Transverse colon (tissue), 4 donors: ENCODE data around the gene DTX3. TPM values are rescaled to one million over a fixed set of nuclear protein-coding genes. Genes with fewer than 3 reads are reported as not detected.

Source experiments
- DNase-seq: peaks from one replicate; pipeline ENCODE4 v3.0.0-alpha.2; 2019
- H3K27ac ChIP-seq, 4 donors: fragments of 200-600 bp; sonication (generic); 2 replicates each; pipeline ENCODE4 v1.5.1; 2016 to 2018; ENCODE audit warnings: inconsistent platforms in 4 of 4
- H3K27me3 ChIP-seq: fragments of 200-600 bp; sonication (generic); 2 replicates; pipeline ENCODE4 v1.5.1; 2017; ENCODE audit warnings: inconsistent platforms
- H3K36me3 ChIP-seq, 4 donors: fragments of 200-600 bp; sonication (generic); 2 replicates each; pipeline ENCODE4 v1.5.1; 2017 to 2019; ENCODE audit warnings: inconsistent platforms in 4 of 4
- H3K4me1 ChIP-seq, 4 donors: fragments of 200-600 bp; sonication (generic); 2 replicates each; pipeline ENCODE4 v1.5.1; 2017 to 2020; ENCODE audit warnings: inconsistent platforms in 4 of 4
- H3K4me3 ChIP-seq, 4 donors: fragments of 200-600 bp; sonication (generic); 1 replicate in 1 of 4; 2 replicates in 3 of 4; pipeline versions ENCODE4 v1.5.1 to v1.6.1; 2017 to 2019; ENCODE audit warnings: inconsistent platforms in 4 of 4
- H3K9me3 ChIP-seq, 2 donors: fragments of 200-600 bp; sonication (generic); 2 replicates each; pipeline ENCODE4 v1.5.1; 2017 to 2019; ENCODE audit warnings: inconsistent platforms in 2 of 2
- CTCF ChIP-seq, 5 experiments: fragments of 200-600 bp in 3 of 5; fragments of 450-650 bp in 2 of 5; sonication (generic) in 3 of 5; IDR thresholded peaks; 1 replicate in 2 of 5; 2 replicates in 3 of 5; pipeline ENCODE4 v1.5.1; 2016 to 2017; ENCODE audit warnings: antibody characterized with exemption in 5 of 5, inconsistent platforms in 3 of 5, mild to moderate bottlenecking in 2 of 5, moderate library complexity in 1 of 5
- EP300 ChIP-seq: sonication (generic); formaldehyde crosslinking; IDR thresholded peaks from one replicate; pipeline ENCODE4 v1.6.1; 2017; ENCODE audit warnings: antibody characterized with exemption, low read depth
- POLR2A ChIP-seq: fragments of 450-650 bp; IDR thresholded peaks from one replicate; pipeline ENCODE4 v1.6.1; 2016; ENCODE audit warnings: antibody characterized with exemption, mild to moderate bottlenecking, moderate library complexity
- POLR2AphosphoS5 ChIP-seq, 3 donors: sonication (generic); formaldehyde crosslinking; IDR thresholded peaks; one replicate each; pipeline ENCODE4 v1.6.1; 2016; ENCODE audit warnings: antibody characterized with exemption in 3 of 3
- WGBS, 2 donors: methylation state at CpG; one replicate each; pipeline ENCODE4 v1.1.5; 2018; ENCODE audit warnings: low coverage in 1 of 2; 5-methylcytosine and 5-hydroxymethylcytosine counted together
- in situ Hi-C, 4 donors: fragments of 200-750 bp; cut with MboI; loops; one replicate each; pipeline versions ENCODE4 v1.15.0 to v1.15.1; 2017; ENCODE audit warnings: low sequenced_read_pairs in 3 of 4, low pct_ligation_motif_present in 1 of 4, low pct_unique_long_range_greater_than_20kb in 1 of 4
- intact Hi-C: fragments of 100-400 bp; cut with DNase I; formaldehyde crosslinking; loops from one replicate; pipeline ENCODE4 v1.15.1; 2023; ENCODE audit warnings: low total_unique reads
- total RNA-seq, 4 donors: library from RNA; depleted of rRNA; stranded (reverse); fragments of >200 nt; gene quantifications; one replicate each; pipeline ENCODE4 v1.1.0, GENCODE V29; 2016

Gene DTX3
- total RNA-seq, 4 donors from 2014 or later, result 8.0 to 10.9 (median 9.6) TPM

GRCh38 chr12:57626111-57626920, 21.7 kb downstream of the DTX3 start:
- Histone ChIP-seq H3K4me1 (peaks cover 0 to 15% (median 5%) of the 10 kb centered on the region in 4 donors), H3K27ac (no peak overlapping the region), H3K4me3 (no peak overlapping the region), H3K36me3 (no peaks in the 10 kb centered on the region), H3K27me3 (peaks cover 98% of the 10 kb centered on the region), H3K9me3 (no peaks in the 10 kb centered on the region)
- intact Hi-C loops (loop anchor here (2.0 kb wide), 1 partner anchor 46 kb away; no protein-coding TSS in a partner anchor), in situ Hi-C loops (loop anchor here in 2 of 4 donors (5.0 to 10.0 kb wide), 3 partner anchors 44 to 159 kb away; no protein-coding TSS in a partner anchor)
- no peak for DNase-seq
- 54% methylated on average over 13 of the region's 13 CpGs; no CpG with 5 or more reads in 1 of the 2 donors for WGBS, 2 donors
- TF ChIP-seq POLR2AphosphoS5 (IDR thresholded peaks at IDR 0.05) (no peak), EP300 (no peak), POLR2A (no peak), CTCF (IDR thresholded peaks at IDR 0.05) (no peak)

GRCh38 chr12:57626921-57627445, 22.4 kb downstream of the DTX3 start:
- Histone ChIP-seq H3K4me1 (peaks cover 0 to 12% (median 2%) of the 10 kb centered on the region in 4 donors), H3K36me3 (no peaks in the 10 kb centered on the region), H3K9me3 (no peaks in the 10 kb centered on the region), H3K4me3 (no peak overlapping the region), H3K27me3 (peaks cover 98% of the 10 kb centered on the region), H3K27ac (no peak overlapping the region)
- no peak for DNase-seq
- in situ Hi-C loops, result loop anchor here in 2 of 4 donors (5.0 to 10.0 kb wide), 3 partner anchors 45 to 160 kb away; no protein-coding TSS in a partner anchor
- intact Hi-C loops, result loop anchor here (2.0 kb wide), 1 partner anchor 46 kb away; no protein-coding TSS in a partner anchor
- TF ChIP-seq EP300 (no peak), CTCF (IDR thresholded peaks at IDR 0.05) (no peak), POLR2A (no peak), POLR2AphosphoS5 (IDR thresholded peaks at IDR 0.05) (no peak)
- WGBS, 2 donors, result 18 to 33% methylated on average over 6 to 9 of the region's 9 CpGs

- Histone ChIP-seq H3K36me3 (no peaks in the 10 kb centered on the region), H3K27ac (no peak overlapping the region), H3K27me3 (peaks cover 98% of the 10 kb centered on the region), H3K9me3 (no peaks in the 10 kb centered on the region), H3K4me1 (peaks cover 6 to 18% (median 9%) of the 10 kb centered on the region in 4 donors), H3K4me3 (peak overlapping the region in 1 of 4 donors; percentile 6)
- WGBS, 2 donors, result 21 to 60% methylated on average over 1 to 58 of the region's 67 CpGs
- TF ChIP-seq POLR2AphosphoS5 (IDR thresholded peaks at IDR 0.05) (no peak), EP300 (no peak), POLR2A (no peak), CTCF (IDR thresholded peaks at IDR 0.05) (no peak)
- in situ Hi-C loops, result loop anchor here in 2 of 4 donors (5.0 to 10.0 kb wide), 3 partner anchors 45 to 160 kb away; no protein-coding TSS in a partner anchor
- intact Hi-C loops, result loop anchor here (2.0 kb wide), 1 partner anchor 47 kb away; no protein-coding TSS in a partner anchor
- no peak for DNase-seq
These were observed 23.1 kb downstream of the DTX3 start for GRCh38 chr12:57627501-57628279.
